GM06990 (cell line): ENCODE measurements around the gene LRMDA.

Experiments
- DNase-seq: peaks from one replicate; pipeline ENCODE4 v3.0.0-alpha.2; 2011; ENCODE audit not compliant: insufficient read length; ENCODE audit errors: extremely low read depth
- H3K27me3 ChIP-seq: replicated peaks from 2 replicates; pipeline ENCODE4 v1.6.0; 2011; ENCODE audit warnings: low read length; ENCODE audit not compliant: control insufficient read depth, insufficient read depth
- H3K36me3 ChIP-seq: 2 replicates; pipeline ENCODE4 v1.5.1; 2011; ENCODE audit warnings: low read length; ENCODE audit not compliant: control insufficient read depth, insufficient read depth
- H3K4me3 ChIP-seq: replicated peaks from 2 replicates; pipeline ENCODE4 v1.5.1; 2011; ENCODE audit warnings: low read depth, mild to moderate bottlenecking, control low read depth, low read length
- CTCF ChIP-seq: IDR thresholded peaks from 2 replicates; pipeline ENCODE4 v1.5.1; 2011; ENCODE audit warnings: low read length, control low read depth, mild to moderate bottlenecking, inconsistent platforms; ENCODE audit not compliant: insufficient read depth, poor library complexity, severe bottlenecking

LRMDA gene

GRCh38 chr10:76447578-76447977 lies 1016.2 kb downstream of the LRMDA start:
- TF ChIP-seq CTCF = no peak
- Histone ChIP-seq H3K36me3 (no peaks in the 10 kb centered on the region), H3K27me3 (no peaks in the 10 kb centered on the region), H3K4me3 (no peak overlapping the region)
- DNase-seq = no peak

GRCh38 chr10:76451911-76452310 lies 1020.5 kb downstream of the LRMDA start:
- H3K4me3 ChIP-seq = no peak overlapping the region
- H3K27me3 ChIP-seq = no peaks in the 10 kb centered on the region; the same call in none of the 2 replicates
- no peaks in the 10 kb centered on the region for H3K36me3 ChIP-seq
- DNase-seq = no peak
- no peak for TF ChIP-seq CTCF

GRCh38 chr10:76453332-76453731 lies 1021.9 kb downstream of the LRMDA start:
- DNase-seq = no peak
- no peaks in the 10 kb centered on the region for H3K36me3 ChIP-seq
- H3K4me3 ChIP-seq = no peak overlapping the region
- TF ChIP-seq CTCF = no peak
- H3K27me3 ChIP-seq = no peaks in the 10 kb centered on the region; the same call in none of the 2 replicates

GRCh38 chr10:76453997-76454396 lies 1022.6 kb downstream of the LRMDA start:
- Histone ChIP-seq H3K4me3 (no peak overlapping the region), H3K36me3 (no peaks in the 10 kb centered on the region), H3K27me3 (no peaks in the 10 kb centered on the region; the same call in none of the 2 replicates)
- TF ChIP-seq CTCF = no peak
- no peak for DNase-seq

GRCh38 chr10:76454506-76455140 lies 1023.2 kb downstream of the LRMDA start:
- no peak for DNase-seq
- H3K36me3 ChIP-seq = no peaks in the 10 kb centered on the region
- H3K27me3 ChIP-seq = no peaks in the 10 kb centered on the region; the same call in none of the 2 replicates
- no peak overlapping the region for H3K4me3 ChIP-seq
- no peak for TF ChIP-seq CTCF

- no peak for TF ChIP-seq CTCF
- no peak overlapping the region for H3K4me3 ChIP-seq
- no peak for DNase-seq
- no peaks in the 10 kb centered on the region; the same call in none of the 2 replicates for H3K27me3 ChIP-seq
- no peaks in the 10 kb centered on the region for H3K36me3 ChIP-seq
Observed at GRCh38 chr10:76456197-76456596, 1024.8 kb downstream of the LRMDA start.
